Glutamatergic neuron (in vitro differentiated cells): ENCODE results near the gene NBPF11. TPM values are rescaled to one million over a fixed set of nuclear protein-coding genes. Genes with fewer than 3 reads are reported as not detected.
"Not testable (repeated sequence)": the region's sequence is repeated elsewhere in the genome, so short reads cannot be mapped to it uniquely, and the experiment has no call there.

Experiments used
- DNase-seq: peaks from one replicate; pipeline ENCODE4 v3.0.0; 2022
- H3K27ac Mint-ChIP-seq: one replicate; pipeline ENCODE4 v1.8.0; 2020; ENCODE audit warnings: mild to moderate bottlenecking, mixed read lengths, inconsistent platforms; ENCODE audit not compliant: unreplicated experiment
- H3K27me3 Mint-ChIP-seq: one replicate; pipeline ENCODE4 v1.8.0; 2020; ENCODE audit warnings: mild to moderate bottlenecking, moderate library complexity, mixed read lengths, inconsistent platforms; ENCODE audit not compliant: unreplicated experiment
- H3K36me3 Mint-ChIP-seq: one replicate; pipeline ENCODE4 v1.8.0; 2020; ENCODE audit warnings: mild to moderate bottlenecking, mixed read lengths, inconsistent platforms; ENCODE audit not compliant: unreplicated experiment
- H3K4me1 Mint-ChIP-seq: one replicate; pipeline ENCODE4 v1.8.0; 2020; ENCODE audit warnings: mild to moderate bottlenecking, low read depth, mixed read lengths, inconsistent platforms; ENCODE audit not compliant: unreplicated experiment
- H3K4me3 Mint-ChIP-seq: one replicate; pipeline ENCODE4 v1.8.0; 2020; ENCODE audit warnings: mild to moderate bottlenecking, mixed read lengths, inconsistent platforms; ENCODE audit not compliant: unreplicated experiment
- H3K9me3 Mint-ChIP-seq: one replicate; pipeline ENCODE4 v1.8.0; 2020; ENCODE audit warnings: mild to moderate bottlenecking, moderate library complexity, mixed read lengths, inconsistent platforms; ENCODE audit not compliant: unreplicated experiment
- total RNA-seq: library from RNA; stranded (reverse); fragmentation: NEBNext Ultra II Directional; extraction: Animal tissue kit (Norgen Biotek cat#: 25700); gene quantifications from one replicate; pipeline ENCODE4 v1.2.1, GENCODE V29; 2021; ENCODE audit not compliant: unreplicated experiment
- TF ChIP-seq, protein P1 (sequence below): fragments of 200-600 bp; sonication (generic); IDR thresholded peaks from one replicate; pipeline ENCODE4 v1.5.0; 2021; ENCODE audit not compliant: partially characterized antibody, unreplicated experiment

Gene NBPF11
- total RNA-seq, 1 donor from 2014 or later, result 8.9 TPM

DNA sequence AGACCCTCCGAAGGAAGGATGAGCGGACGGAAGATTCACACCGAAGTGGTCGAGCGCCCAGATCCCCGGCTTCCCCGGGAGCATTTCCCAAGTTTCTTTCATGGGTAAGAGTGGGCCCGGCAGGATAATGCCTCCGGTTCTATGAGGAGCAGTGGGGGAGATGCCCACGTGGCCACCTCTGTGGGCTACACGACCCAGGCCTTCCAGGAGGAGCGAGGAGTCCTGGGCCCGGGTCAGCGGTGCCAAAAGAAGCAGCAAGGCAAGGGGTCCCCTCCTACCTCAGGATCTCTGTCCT lies 7.9 kb upstream of the NBPF11 start:
- peaks cover 1% of the 10 kb centered on the region for H3K9me3 Mint-ChIP-seq
- no peak overlapping the region for H3K27ac Mint-ChIP-seq
- H3K4me1 Mint-ChIP-seq, result no peaks in the 10 kb centered on the region
- peaks cover 7% of the 10 kb centered on the region for H3K27me3 Mint-ChIP-seq
- DNase-seq, result no peak
- no peak overlapping the region for H3K4me3 Mint-ChIP-seq
- TF ChIP-seq, protein P1, sequence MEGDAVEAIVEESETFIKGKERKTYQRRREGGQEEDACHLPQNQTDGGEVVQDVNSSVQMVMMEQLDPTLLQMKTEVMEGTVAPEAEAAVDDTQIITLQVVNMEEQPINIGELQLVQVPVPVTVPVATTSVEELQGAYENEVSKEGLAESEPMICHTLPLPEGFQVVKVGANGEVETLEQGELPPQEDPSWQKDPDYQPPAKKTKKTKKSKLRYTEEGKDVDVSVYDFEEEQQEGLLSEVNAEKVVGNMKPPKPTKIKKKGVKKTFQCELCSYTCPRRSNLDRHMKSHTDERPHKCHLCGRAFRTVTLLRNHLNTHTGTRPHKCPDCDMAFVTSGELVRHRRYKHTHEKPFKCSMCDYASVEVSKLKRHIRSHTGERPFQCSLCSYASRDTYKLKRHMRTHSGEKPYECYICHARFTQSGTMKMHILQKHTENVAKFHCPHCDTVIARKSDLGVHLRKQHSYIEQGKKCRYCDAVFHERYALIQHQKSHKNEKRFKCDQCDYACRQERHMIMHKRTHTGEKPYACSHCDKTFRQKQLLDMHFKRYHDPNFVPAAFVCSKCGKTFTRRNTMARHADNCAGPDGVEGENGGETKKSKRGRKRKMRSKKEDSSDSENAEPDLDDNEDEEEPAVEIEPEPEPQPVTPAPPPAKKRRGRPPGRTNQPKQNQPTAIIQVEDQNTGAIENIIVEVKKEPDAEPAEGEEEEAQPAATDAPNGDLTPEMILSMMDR, result no peak
- H3K36me3 Mint-ChIP-seq, result peaks cover 17% of the 10 kb centered on the region

DNA sequence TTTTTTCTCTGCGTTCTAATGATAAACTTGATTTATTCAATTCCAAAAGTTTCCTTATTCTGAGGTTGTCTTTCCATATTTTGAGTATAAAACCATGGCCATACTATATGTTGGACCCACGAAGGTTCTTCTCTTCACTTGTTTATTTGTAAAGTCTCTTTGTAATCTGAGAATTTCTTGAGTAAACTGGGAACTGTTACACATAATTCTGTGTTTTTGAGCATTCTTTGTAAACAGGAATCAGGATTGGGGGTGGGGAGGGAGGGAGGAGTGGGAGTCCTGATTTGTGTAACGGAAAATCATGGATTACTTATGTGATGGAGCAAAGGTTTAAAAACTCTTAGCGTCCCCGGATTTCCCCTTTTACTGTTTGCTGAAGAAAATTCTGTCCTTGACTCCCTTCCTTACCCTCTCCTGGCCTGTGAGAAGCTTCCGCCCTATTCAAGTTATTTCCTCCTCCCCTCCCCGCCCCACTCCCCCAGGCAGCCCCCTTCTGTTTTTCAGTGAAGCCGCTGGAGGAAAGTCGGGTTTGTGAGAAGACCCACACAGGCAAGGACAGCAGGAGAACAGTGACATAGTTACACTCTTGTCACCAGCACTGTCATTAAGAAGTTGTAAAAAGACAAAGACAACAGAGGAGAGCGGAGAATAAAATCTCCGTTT lies 6.4 kb upstream of the NBPF11 start:
- peaks cover 17% of the 10 kb centered on the region for H3K36me3 Mint-ChIP-seq
- H3K4me1 Mint-ChIP-seq, result no peaks in the 10 kb centered on the region
- H3K4me3 Mint-ChIP-seq, result no peak overlapping the region
- H3K9me3 Mint-ChIP-seq, result no peaks in the 10 kb centered on the region
- TF ChIP-seq, protein P1, result no peak
- DNase-seq, result no peak
- H3K27ac Mint-ChIP-seq, result no peak overlapping the region
- peaks cover 3% of the 10 kb centered on the region for H3K27me3 Mint-ChIP-seq

DNA sequence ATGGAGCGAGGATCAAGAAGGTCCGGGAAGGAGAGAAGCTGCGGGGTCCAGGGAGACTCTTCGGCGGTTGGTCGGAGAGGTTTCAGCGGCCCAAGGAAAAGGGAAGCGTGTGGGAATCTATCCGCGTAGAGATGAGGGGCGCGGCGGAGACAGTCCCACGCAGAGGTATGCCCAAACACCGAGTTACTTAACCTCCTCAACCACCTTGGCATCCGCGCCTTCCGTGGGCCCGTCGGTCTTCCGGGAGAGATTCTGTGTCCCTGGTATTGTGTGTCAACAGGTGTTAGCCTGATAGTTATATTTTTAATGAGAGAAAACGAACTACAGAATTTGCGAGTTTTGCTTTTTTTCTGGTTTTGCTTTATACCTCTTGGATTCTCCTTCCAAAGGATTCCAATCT lies 5.7 kb upstream of the NBPF11 start:
- H3K27ac Mint-ChIP-seq, H3K9me3 Mint-ChIP-seq, H3K27me3 Mint-ChIP-seq, H3K4me3 Mint-ChIP-seq, H3K4me1 Mint-ChIP-seq, DNase-seq: not testable (repeated sequence)
- peaks cover 17% of the 10 kb centered on the region for H3K36me3 Mint-ChIP-seq

GRCh38 chr1:148155494-148156275 lies 3.6 kb upstream of the NBPF11 start:
- not testable (repeated sequence) for H3K9me3 Mint-ChIP-seq, H3K4me1 Mint-ChIP-seq, DNase-seq, H3K27ac Mint-ChIP-seq, H3K4me3 Mint-ChIP-seq, H3K27me3 Mint-ChIP-seq
- H3K36me3 Mint-ChIP-seq, result peaks cover 17% of the 10 kb centered on the region

DNA sequence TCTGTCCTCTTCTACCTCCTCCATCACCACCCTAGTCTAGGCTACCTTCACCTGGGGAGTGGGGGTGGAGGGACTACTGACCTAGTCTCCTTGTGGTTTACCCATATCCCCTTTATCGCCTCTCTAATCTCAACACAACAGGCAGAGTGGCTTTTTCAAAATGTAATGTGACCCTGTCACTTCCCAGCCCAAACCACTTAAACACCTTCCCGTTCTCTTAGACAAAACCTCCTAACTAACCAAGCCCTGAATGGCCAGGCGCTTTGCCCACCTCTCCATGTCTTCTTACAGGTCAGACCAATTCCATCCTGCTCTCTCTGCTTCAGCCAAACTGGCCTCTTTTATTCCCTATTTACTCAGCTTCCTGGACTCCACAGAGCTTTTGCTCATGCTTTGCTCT lies 714 bp upstream of the NBPF11 start:
- not testable (repeated sequence) for H3K27ac Mint-ChIP-seq, H3K4me1 Mint-ChIP-seq, H3K9me3 Mint-ChIP-seq, DNase-seq, H3K27me3 Mint-ChIP-seq, H3K36me3 Mint-ChIP-seq
- peak overlapping the region; percentile 81 for H3K4me3 Mint-ChIP-seq

GRCh38 chr1:148151371-148151819 lies 686 bp downstream of the NBPF11 start:
- H3K9me3 Mint-ChIP-seq, H3K4me1 Mint-ChIP-seq, H3K27me3 Mint-ChIP-seq, H3K27ac Mint-ChIP-seq, H3K36me3 Mint-ChIP-seq: not testable (repeated sequence)
- DNase-seq, result peak; percentile 32
- peak overlapping the region; percentile 87 for H3K4me3 Mint-ChIP-seq

GRCh38 chr1:148150945-148151344 lies 1.1 kb downstream of the NBPF11 start:
- H3K27me3 Mint-ChIP-seq, H3K36me3 Mint-ChIP-seq, H3K27ac Mint-ChIP-seq, H3K9me3 Mint-ChIP-seq, DNase-seq, H3K4me1 Mint-ChIP-seq: not testable (repeated sequence)
- peak overlapping the region; percentile 87 for H3K4me3 Mint-ChIP-seq

GRCh38 chr1:148150014-148150413 lies 2.1 kb downstream of the NBPF11 start:
- not testable (repeated sequence) for DNase-seq, H3K36me3 Mint-ChIP-seq, H3K4me3 Mint-ChIP-seq, H3K4me1 Mint-ChIP-seq, H3K27ac Mint-ChIP-seq, H3K27me3 Mint-ChIP-seq, H3K9me3 Mint-ChIP-seq

DNA sequence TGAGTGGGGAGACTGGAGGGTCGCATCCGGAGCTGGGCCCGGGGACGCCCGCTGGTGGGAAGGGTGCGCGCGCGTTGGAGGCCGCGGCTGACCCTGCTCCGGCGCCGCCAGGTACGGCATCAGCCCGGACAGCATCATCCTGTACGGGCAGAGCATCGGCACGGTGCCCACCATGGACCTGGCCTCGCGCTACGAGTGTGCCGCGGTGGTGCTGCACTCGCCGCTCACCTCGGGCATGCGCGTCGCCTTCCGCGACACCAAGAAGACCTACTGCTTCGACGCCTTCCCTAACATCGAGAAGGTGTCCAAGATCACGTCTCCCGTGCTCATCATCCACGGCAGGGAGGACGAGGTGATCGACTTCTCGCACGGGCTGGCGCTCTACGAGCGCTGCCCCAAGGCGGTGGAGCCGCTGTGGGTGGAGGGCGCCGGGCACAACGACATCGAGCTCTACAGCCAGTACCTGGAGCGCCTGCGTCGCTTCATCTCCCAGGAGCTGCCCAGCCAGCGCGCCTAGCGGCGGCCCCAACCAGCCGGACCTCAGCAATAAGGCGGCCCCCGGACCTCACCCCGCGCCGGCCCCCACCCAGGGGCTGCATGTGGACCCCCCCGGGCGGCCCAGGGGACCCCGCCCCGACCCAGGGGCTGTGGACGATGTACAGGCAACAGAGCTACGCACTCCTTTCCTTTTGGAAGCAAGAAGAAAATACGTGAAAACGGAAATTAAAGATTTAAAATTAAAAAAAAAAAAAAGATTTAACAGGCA lies 2.8 kb downstream of the NBPF11 start:
- H3K4me3 Mint-ChIP-seq, DNase-seq, H3K27me3 Mint-ChIP-seq, H3K36me3 Mint-ChIP-seq, H3K27ac Mint-ChIP-seq, H3K4me1 Mint-ChIP-seq, H3K9me3 Mint-ChIP-seq: not testable (repeated sequence)
